HEK293 (cell line): Measurements from ENCODE around the gene EIF4G3.

ENCODE experiments used
- CTCF ChIA-PET: fragments of 350-600 bp; formaldehyde crosslinking; extraction: SDS; loops from one replicate; lab custom pipeline; 2021; ENCODE audit warnings: antibody characterized with exemption; lab: Yijun Ruan, JAX
- POLR2A ChIA-PET: fragments of 300-600 bp; formaldehyde crosslinking; extraction: SDS; loops from one replicate; lab custom pipeline; 2020; ENCODE audit warnings: antibody characterized with exemption, inconsistent platforms; lab: Yijun Ruan, JAX
- H3K27ac ChIP-seq: fragments of 200-500 bp; sonication (Bioruptor generic); 2 replicates; pipeline ENCODE4 v1.5.1; 2014; ENCODE audit warnings: low read depth, low read length, control low read depth, inconsistent platforms; ENCODE audit errors: extremely low read depth
- H3K36me3 ChIP-seq, 2 experiments: fragments of 200-500 bp in 1 of 2; sonication (Bioruptor generic) in 1 of 2; 1 replicate in 1 of 2; 2 replicates in 1 of 2; pipeline ENCODE4 v1.5.1; 2014 to 2017; ENCODE audit warnings: inconsistent platforms in 2 of 2, low read length in 2 of 2; ENCODE audit not compliant: control insufficient read depth in 2 of 2, insufficient read depth in 1 of 2
- H3K4me1 ChIP-seq: fragments of 200-500 bp; sonication (Bioruptor generic); 2 replicates; pipeline ENCODE4 v1.5.1; 2014; ENCODE audit warnings: mild to moderate bottlenecking, low read length, inconsistent platforms; ENCODE audit not compliant: control insufficient read depth, insufficient read depth
- H3K4me3 ChIP-seq: 2 replicates; pipeline ENCODE4 v1.5.1; 2011; ENCODE audit warnings: low read depth, mild to moderate bottlenecking, control low read depth, low read length, moderate library complexity
- H3K9me3 ChIP-seq: fragments of 200-500 bp; sonication (Bioruptor generic); 2 replicates; pipeline ENCODE4 v1.5.1; 2014; ENCODE audit warnings: low read depth, low read length, inconsistent platforms; ENCODE audit not compliant: control insufficient read depth, insufficient read depth
- FEZF1 ChIP-seq: fragments of 450-650 bp; formaldehyde crosslinking; IDR thresholded peaks from 2 replicates; pipeline ENCODE4 v1.5.1; 2016; ENCODE audit warnings: missing biosample characterization, missing genetic modification characterization
- IKZF3 ChIP-seq: fragments of 450-650 bp; IDR thresholded peaks from 2 replicates; pipeline ENCODE4 v1.5.0; 2018; ENCODE audit warnings: missing biosample characterization, mild to moderate bottlenecking, missing genetic modification characterization, moderate library complexity
- PRDM1 ChIP-seq: fragments of 450-650 bp; formaldehyde crosslinking; IDR thresholded peaks from 2 replicates; pipeline ENCODE4; 2016; ENCODE audit warnings: missing biosample characterization, missing genetic modification characterization
- TCF7L2 ChIP-seq: IDR thresholded peaks from 2 replicates; pipeline ENCODE4 v1.6.1; 2011; ENCODE audit warnings: low read depth, mild to moderate bottlenecking, inconsistent platforms, low read length, moderate library complexity, borderline replicate concordance
- ZNF155 ChIP-seq: fragments of 450-650 bp; formaldehyde crosslinking; IDR thresholded peaks from 2 replicates; pipeline ENCODE4 v1.5.1; 2016; ENCODE audit warnings: missing biosample characterization, missing genetic modification characterization
- ZNF174 ChIP-seq: fragments of 450-650 bp; formaldehyde crosslinking; IDR thresholded peaks from 2 replicates; pipeline ENCODE4 v1.5.0; 2017; ENCODE audit warnings: missing biosample characterization, mild to moderate bottlenecking, missing genetic modification characterization
- ZNF202 ChIP-seq: fragments of 450-650 bp; formaldehyde crosslinking; IDR thresholded peaks from 2 replicates; pipeline ENCODE4 v1.5.1; 2016; ENCODE audit warnings: missing biosample characterization, missing genetic modification characterization, borderline replicate concordance
- ZNF239 ChIP-seq: fragments of 450-650 bp; formaldehyde crosslinking; IDR thresholded peaks from 2 replicates; pipeline ENCODE4 v1.5.1; 2016; ENCODE audit warnings: missing biosample characterization, missing genetic modification characterization
- ZNF292 ChIP-seq: fragments of 450-650 bp; formaldehyde crosslinking; IDR thresholded peaks from 2 replicates; pipeline ENCODE4 v1.5.1; 2016; ENCODE audit warnings: low read depth, missing biosample characterization, missing genetic modification characterization, borderline replicate concordance
- ZNF473 ChIP-seq: fragments of 450-650 bp; formaldehyde crosslinking; IDR thresholded peaks from 2 replicates; pipeline ENCODE4 v1.5.1; 2017; ENCODE audit warnings: missing biosample characterization, missing genetic modification characterization
- ZNF548 ChIP-seq: fragments of 450-650 bp; formaldehyde crosslinking; IDR thresholded peaks from 2 replicates; pipeline ENCODE4 v1.5.1; 2016; ENCODE audit warnings: missing biosample characterization, missing genetic modification characterization
- ZNF623 ChIP-seq: fragments of 450-650 bp; formaldehyde crosslinking; IDR thresholded peaks from 2 replicates; pipeline ENCODE4 v1.5.1; 2016; ENCODE audit warnings: missing biosample characterization, missing genetic modification characterization
- ZNF629 ChIP-seq: fragments of 450-650 bp; formaldehyde crosslinking; IDR thresholded peaks from 2 replicates; pipeline ENCODE4 v1.5.1; 2017; ENCODE audit warnings: missing biosample characterization, missing genetic modification characterization
- ZNF658 ChIP-seq: fragments of 450-650 bp; formaldehyde crosslinking; IDR thresholded peaks from 2 replicates; pipeline ENCODE4; 2016; ENCODE audit warnings: missing biosample characterization, missing genetic modification characterization
- TF ChIP-seq, protein P1 (sequence below): fragments of 450-650 bp; formaldehyde crosslinking; IDR thresholded peaks from 2 replicates; pipeline ENCODE4 v1.5.1; 2016; ENCODE audit warnings: missing biosample characterization, missing genetic modification characterization, borderline replicate concordance
- TF ChIP-seq, protein P2 (sequence below): fragments of 450-650 bp; formaldehyde crosslinking; IDR thresholded peaks from 2 replicates; pipeline ENCODE4 v1.5.1; 2016; ENCODE audit warnings: missing biosample characterization, missing genetic modification characterization

Gene EIF4G3

DNA sequence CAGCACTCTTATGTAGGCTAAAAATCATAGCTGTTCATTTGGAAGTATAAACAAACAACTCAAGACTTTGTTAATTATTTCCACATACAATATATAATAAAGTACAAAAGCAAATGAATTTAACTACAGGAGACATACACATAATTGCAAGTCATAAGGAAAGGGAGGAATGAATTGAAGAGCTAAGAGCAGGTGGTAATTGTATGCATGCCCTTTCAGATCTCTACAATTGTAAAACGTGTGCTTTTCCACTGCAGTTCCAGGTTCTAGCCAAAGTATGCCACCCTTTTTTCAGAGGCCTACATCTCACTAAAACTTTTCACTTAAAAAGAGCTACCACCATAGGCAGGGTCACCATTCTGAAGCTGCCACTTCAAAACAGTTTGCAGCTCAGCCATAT is 346.8 kb downstream of the EIF4G3 start:
- POLR2A ChIA-PET, result interaction anchor here (1.0 to 1.1 kb wide), 3 partner anchors 9 to 43 kb away, joined by 3 to 4 read pairs (median 3); partner anchors contain the start of gene HP1BP3
- H3K36me3 ChIP-seq, result peaks cover 4 to 59% of the 10 kb centered on the region in 2 experiments

DNA sequence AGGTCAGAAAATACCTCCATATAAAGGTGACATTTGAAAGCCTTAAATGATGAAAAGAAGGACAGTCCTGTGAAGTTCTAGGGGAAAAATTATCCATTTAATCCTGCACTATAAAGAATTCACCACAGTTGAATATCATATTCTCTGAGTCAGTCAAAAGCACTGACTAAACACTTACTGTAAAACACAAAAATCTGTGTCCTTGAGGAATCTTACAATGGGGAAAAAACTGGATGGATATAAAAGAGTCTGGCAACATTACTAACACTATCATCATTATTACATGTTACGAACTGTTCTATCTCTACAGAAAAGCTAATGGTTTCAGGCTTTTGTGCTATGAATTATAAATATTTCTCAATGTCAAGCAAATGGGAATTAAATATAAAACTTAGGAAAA is 347.2 kb downstream of the EIF4G3 start:
- peaks cover 4 to 59% of the 10 kb centered on the region in 2 experiments for H3K36me3 ChIP-seq
- H3K9me3 ChIP-seq, result no peaks in the 10 kb centered on the region
- H3K4me1 ChIP-seq, result peaks cover 5% of the 10 kb centered on the region
- no peak overlapping the region for H3K27ac ChIP-seq
- POLR2A ChIA-PET, result interaction anchor here (1.0 to 1.1 kb wide), 2 partner anchors 9 to 41 kb away, joined by 3 read pairs; no protein-coding TSS in a partner anchor
- CTCF ChIA-PET, result interaction anchor here (0.7 to 2.1 kb wide), 2 partner anchors 12 to 365 kb away, joined by 3 to 9 read pairs; no protein-coding TSS in a partner anchor
- TF ChIP-seq, protein P1, sequence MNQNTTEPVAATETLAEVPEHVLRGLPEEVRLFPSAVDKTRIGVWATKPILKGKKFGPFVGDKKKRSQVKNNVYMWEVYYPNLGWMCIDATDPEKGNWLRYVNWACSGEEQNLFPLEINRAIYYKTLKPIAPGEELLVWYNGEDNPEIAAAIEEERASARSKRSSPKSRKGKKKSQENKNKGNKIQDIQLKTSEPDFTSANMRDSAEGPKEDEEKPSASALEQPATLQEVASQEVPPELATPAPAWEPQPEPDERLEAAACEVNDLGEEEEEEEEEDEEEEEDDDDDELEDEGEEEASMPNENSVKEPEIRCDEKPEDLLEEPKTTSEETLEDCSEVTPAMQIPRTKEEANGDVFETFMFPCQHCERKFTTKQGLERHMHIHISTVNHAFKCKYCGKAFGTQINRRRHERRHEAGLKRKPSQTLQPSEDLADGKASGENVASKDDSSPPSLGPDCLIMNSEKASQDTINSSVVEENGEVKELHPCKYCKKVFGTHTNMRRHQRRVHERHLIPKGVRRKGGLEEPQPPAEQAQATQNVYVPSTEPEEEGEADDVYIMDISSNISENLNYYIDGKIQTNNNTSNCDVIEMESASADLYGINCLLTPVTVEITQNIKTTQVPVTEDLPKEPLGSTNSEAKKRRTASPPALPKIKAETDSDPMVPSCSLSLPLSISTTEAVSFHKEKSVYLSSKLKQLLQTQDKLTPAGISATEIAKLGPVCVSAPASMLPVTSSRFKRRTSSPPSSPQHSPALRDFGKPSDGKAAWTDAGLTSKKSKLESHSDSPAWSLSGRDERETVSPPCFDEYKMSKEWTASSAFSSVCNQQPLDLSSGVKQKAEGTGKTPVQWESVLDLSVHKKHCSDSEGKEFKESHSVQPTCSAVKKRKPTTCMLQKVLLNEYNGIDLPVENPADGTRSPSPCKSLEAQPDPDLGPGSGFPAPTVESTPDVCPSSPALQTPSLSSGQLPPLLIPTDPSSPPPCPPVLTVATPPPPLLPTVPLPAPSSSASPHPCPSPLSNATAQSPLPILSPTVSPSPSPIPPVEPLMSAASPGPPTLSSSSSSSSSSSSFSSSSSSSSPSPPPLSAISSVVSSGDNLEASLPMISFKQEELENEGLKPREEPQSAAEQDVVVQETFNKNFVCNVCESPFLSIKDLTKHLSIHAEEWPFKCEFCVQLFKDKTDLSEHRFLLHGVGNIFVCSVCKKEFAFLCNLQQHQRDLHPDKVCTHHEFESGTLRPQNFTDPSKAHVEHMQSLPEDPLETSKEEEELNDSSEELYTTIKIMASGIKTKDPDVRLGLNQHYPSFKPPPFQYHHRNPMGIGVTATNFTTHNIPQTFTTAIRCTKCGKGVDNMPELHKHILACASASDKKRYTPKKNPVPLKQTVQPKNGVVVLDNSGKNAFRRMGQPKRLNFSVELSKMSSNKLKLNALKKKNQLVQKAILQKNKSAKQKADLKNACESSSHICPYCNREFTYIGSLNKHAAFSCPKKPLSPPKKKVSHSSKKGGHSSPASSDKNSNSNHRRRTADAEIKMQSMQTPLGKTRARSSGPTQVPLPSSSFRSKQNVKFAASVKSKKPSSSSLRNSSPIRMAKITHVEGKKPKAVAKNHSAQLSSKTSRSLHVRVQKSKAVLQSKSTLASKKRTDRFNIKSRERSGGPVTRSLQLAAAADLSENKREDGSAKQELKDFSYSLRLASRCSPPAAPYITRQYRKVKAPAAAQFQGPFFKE (tag by site-specific recombination), result no peak
- no peak for TF ChIP-seq ZNF629 (tag by site-specific recombination)
- no peak for TF ChIP-seq ZNF548 (tag by site-specific recombination)
- TF ChIP-seq ZNF155, result no peak
- no peak for TF ChIP-seq ZNF623 (tag by site-specific recombination)
- TF ChIP-seq TCF7L2, result no peak
- TF ChIP-seq ZNF658 (tag by site-specific recombination), result no peak
- no peak for TF ChIP-seq ZNF473 (tag by site-specific recombination)
- TF ChIP-seq ZNF202, result no peak
- no peak for TF ChIP-seq ZNF292 (tag by site-specific recombination)
- TF ChIP-seq FEZF1 (tag by site-specific recombination), result no peak
- TF ChIP-seq IKZF3 (tag by site-specific recombination), result no peak
- H3K4me3 ChIP-seq, result no peak overlapping the region

More for the DNA sequence above, 346.8 kb downstream of the EIF4G3 start:
- Histone ChIP-seq H3K27ac (no peak overlapping the region), H3K9me3 (no peaks in the 10 kb centered on the region), H3K4me3 (no peak overlapping the region), H3K4me1 (peaks cover 5% of the 10 kb centered on the region)
- TF ChIP-seq ZNF174 (no peak), ZNF239 (tag by site-specific recombination) (no peak), PRDM1 (tag by site-specific recombination) (no peak)
- TF ChIP-seq, protein P2, sequence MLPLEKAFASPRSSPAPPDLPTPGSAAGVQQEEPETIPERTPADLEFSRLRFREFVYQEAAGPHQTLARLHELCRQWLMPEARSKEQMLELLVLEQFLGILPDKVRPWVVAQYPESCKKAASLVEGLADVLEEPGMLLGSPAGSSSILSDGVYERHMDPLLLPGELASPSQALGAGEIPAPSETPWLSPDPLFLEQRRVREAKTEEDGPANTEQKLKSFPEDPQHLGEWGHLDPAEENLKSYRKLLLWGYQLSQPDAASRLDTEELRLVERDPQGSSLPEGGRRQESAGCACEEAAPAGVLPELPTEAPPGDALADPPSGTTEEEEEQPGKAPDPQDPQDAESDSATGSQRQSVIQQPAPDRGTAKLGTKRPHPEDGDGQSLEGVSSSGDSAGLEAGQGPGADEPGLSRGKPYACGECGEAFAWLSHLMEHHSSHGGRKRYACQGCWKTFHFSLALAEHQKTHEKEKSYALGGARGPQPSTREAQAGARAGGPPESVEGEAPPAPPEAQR (tag by site-specific recombination), result no peak
- CTCF ChIA-PET, result interaction anchor here (0.7 to 2.1 kb wide), 2 partner anchors 12 to 365 kb away, joined by 3 to 9 read pairs; no protein-coding TSS in a partner anchor
